SH-SY5Y (cell line): ENCODE results near the gene SH2D3A.

Source experiments
- GATA2 ChIP-seq: IDR thresholded peaks from 2 replicates; pipeline ENCODE4 v1.6.1; 2011; ENCODE audit warnings: mild to moderate bottlenecking, low read depth, low read length
- GATA3 ChIP-seq: IDR thresholded peaks from 2 replicates; pipeline ENCODE4 v1.6.1; 2011; ENCODE audit warnings: low read depth, mild to moderate bottlenecking, low read length, moderate library complexity

GRCh38 chr19:6708346-6708745 is 58.9 kb downstream of the SH2D3A start:
- TF ChIP-seq GATA3: no peak
- no peak for TF ChIP-seq GATA2
